HT1080 (cell line): ENCODE data around the gene HMCN1. TPM values are rescaled to one million over a fixed set of nuclear protein-coding genes. Genes with fewer than 3 reads are reported as not detected.

Source experiments
- DNase-seq: peaks from one replicate; pipeline ENCODE4 v3.0.0-alpha.2; 2015; ENCODE audit warnings: low read depth
- polyA plus RNA-seq, 2 experiments: library from polyadenylated mRNA; depleted of rRNA; stranded (reverse); fragments of >200 nt; gene quantifications; 2 replicates each; pipeline ENCODE4 v1.2.3, GENCODE V29; 2015
- total RNA-seq: library from RNA; depleted of rRNA; stranded (reverse); fragments of >200 nt; shearing (Covaris generic); gene quantifications from 2 replicates; pipeline ENCODE4 v1.2.3, GENCODE V29; 2014; rRNA removed

The HMCN1 gene
- total RNA-seq: 0.07 and 0.21 TPM in 2 replicates
- polyA plus RNA-seq (2015; cell fraction: cytosol; rRNA removed): 0.06 and 0.14 TPM in 2 replicates
- polyA plus RNA-seq (2015; cell fraction: nucleus; rRNA removed): 0.73 and 2.7 TPM in 2 replicates

DNA sequence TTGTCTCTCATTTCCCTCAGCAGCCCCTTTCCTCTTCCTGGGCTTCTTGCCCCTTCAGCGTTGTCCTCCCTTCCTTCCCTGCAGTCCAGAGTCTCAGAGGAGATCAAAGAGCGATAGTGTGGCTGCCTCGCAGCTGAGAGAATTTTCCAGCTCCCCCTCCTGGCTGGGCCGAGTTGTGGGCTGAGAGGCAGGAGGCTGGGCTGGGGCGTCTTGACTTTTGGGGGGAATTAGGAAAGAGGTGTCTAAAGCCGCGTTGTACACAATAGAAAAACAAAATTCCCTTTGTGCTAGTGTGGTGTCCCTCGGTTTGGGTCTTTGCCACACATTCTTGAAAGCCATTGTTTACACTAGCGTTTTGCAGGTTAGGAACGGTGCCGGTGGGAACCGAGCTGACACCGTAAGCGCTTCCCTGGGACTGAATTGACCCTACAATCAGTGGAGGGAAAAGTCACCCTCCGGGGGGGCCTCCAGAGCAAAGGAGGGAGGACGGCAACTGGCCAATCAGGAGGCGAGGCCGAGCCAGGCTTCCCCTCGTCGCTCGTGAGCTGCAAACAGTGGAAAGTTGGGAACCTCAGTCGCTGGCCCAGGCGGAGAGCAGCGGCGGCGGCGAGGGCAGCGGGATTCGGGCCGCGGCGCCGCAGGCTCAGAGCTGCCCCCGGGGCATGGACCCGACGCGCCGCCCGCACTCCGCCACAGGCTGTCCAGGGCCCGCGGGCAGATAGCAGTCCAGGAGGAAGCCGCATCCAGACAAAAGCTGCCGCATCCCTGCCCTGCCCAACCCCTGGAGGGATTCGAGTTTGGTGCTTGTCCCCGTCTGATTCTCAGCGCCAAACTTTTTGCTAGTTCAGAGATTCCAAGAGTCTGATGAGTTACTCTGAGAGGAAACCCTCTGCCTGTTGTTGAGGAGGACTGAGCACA, at the start of gene HMCN1:
TSS of gene HMCN1 (plus strand) at position 574 of the 918 bp plus-strand sequence. CDS start 389 bp downstream, outside the sequence.
- peak; percentile 63 for DNase-seq

GRCh38 chr1:185686821-185687778, 47.1 kb upstream of the HMCN1 start:
- DNase-seq: no peak

GRCh38 chr1:185690527-185690926, 43.7 kb upstream of the HMCN1 start:
- DNase-seq: no peak

DNA sequence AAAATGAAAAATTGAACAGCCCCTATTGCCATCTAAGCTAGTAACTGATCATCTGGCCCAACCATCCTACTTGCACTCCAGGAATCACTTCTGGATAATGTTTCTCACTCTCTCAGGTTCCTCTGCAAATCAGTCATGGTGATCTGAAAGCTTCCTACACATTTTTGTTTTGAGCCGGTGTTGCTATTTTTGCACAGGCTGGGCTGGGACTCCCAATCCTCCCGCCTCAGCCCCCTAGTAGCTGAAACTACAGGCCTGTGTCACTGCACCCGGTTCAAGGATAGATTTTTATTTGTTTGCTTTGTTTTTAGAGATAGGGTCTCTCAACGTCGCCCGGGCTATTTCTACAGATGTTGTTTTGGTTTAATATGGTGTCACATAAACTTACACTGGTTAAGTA, 40.5 kb upstream of the HMCN1 start:
- no peak for DNase-seq

DNA sequence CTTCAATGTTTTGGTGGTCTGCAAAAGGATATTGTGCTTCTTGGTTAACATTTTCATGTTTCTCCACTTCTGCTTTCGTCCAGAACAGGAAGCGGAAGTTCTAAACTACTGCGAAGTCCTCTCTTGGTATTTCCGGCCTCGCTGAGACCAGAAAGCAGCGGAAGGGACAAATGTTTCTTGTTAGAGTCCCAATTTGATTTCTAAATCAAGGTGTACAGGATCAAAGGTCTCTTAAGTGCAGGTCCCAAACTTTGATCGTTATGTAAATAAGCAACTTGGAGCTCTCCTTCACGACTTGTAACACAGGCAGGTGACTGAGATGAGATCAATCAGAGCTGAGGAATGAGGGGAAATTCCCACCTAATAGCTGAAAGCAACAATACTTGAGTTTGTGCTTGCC, 40.1 kb upstream of the HMCN1 start:
- no peak for DNase-seq

DNA sequence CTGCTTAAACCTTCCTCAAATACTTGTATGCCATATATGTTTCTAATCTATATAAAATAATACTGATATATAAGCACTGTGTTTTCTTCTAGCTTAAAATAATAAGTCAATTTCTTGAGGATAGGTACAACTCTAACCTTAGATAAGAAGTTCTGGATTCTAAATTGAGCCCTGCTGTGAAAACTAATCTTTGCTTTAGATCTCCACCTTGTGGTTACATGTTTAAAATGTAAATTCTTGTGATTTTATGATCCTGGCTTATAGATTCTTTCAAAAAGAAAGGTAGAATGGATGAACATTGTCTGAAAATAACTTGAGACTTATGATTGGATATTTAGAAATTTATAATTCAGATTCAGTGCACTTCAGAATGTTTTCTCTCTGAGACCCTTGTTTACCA, 38.9 kb upstream of the HMCN1 start:
- DNase-seq: no peak

DNA sequence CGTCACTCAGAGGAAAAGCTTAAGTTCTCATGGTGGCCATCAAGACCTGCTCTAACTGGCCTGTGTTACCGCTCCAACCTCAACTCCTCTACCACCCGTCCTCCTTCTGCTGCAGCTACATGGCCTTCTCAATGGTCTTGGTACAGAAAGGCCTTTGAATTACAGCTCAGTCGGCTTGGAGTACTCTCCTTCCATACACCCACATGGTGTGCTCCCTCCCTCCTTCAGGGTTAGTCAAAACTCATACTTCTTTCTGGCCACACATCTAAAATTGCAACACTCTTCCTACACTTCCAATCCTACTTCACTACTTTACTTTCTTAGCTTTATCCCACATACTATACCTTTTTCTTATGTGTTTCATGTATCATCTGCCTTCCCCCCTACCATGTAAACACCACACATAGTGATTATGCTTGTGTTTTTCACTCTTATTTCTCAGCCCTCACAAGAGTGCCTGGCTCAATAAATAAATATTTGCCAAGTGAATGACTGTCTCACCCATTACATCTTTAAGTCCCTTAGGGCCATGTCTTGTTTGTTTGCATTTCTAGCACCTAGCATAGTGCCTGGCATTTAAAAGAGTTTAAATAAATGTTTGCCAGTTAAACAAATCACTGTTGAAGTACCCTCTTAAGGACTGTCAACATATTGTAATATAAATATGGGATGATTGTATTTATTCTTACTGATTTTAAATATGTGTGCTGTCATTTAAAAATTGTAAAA, 37.6 kb upstream of the HMCN1 start:
- DNase-seq: no peak

GRCh38 chr1:185699874-185700273, 34.3 kb upstream of the HMCN1 start:
- no peak for DNase-seq

- DNase-seq: no peak
These were observed 32.5 kb upstream of the HMCN1 start for GRCh38 chr1:185701650-185702049.

GRCh38 chr1:185704181-185704580, 30.0 kb upstream of the HMCN1 start:
- no peak for DNase-seq

GRCh38 chr1:185716095-185716494, 18.1 kb upstream of the HMCN1 start:
- no peak for DNase-seq

GRCh38 chr1:185719021-185719420, 15.2 kb upstream of the HMCN1 start:
- DNase-seq: peak; percentile 93

- no peak for DNase-seq
These were observed 13.4 kb upstream of the HMCN1 start for GRCh38 chr1:185720633-185721272.

- no peak for DNase-seq
These were observed 12.6 kb upstream of the HMCN1 start for GRCh38 chr1:185721553-185721952.

DNA sequence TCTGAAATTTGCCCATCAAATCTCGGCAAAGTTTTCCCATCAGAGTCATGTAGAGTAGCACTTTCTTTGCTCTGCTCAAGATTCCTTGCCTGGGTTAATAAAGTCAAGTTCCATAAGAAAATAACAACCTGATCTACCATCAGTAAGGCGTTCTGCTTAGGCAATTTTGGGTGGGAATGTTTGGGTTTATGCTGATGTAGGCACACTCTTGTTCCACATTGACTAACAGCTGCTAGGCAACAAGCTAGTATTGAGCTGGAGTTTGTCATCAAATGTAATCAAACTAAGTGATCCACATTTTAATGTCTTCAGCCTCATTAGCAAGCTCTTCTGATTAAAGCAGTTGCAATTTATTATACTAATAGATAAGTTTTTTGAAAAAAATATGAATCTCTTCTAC, 12.1 kb upstream of the HMCN1 start:
- DNase-seq: no peak

- DNase-seq: no peak
These were observed 6.5 kb upstream of the HMCN1 start for GRCh38 chr1:185727726-185728125.

DNA sequence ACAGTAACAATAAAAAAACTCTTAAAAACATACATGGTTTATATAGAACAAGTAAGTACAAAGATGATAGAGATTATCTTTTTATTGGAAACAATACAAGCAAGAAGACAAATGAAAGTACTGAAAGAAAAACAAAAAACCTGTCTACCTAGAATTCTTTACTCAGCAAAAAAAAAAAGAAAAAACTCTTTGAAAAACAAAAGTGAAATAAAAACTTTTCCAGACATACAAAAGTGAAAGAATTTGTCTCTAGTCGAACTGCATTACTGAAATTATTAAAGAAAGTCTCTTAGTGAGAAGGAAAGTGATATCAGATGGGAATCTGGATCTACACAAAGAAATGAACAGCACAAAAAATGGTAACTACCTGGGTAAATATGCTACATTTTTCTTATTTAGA, 2.7 kb upstream of the HMCN1 start:
- no peak for DNase-seq

GRCh38 chr1:185732951-185733350, 1.2 kb upstream of the HMCN1 start:
- no peak for DNase-seq

GRCh38 chr1:185734929-185735700, 924 bp downstream of the HMCN1 start:
- no peak for DNase-seq

- DNase-seq: no peak
These were observed 1.5 kb downstream of the HMCN1 start for GRCh38 chr1:185735701-185736064.
